Tibial artery (tissue), 4 donors: ENCODE measurements around the gene S100PBP.

Experiments used
- DNase-seq, 2 donors: peaks; one replicate each; pipeline ENCODE4 v3.0.0-alpha.2; 2019
- H3K27ac ChIP-seq, 2 donors: fragments of 200-600 bp; sonication (generic) in 1 of 2; 1 replicate in 1 of 2; 2 replicates in 1 of 2; pipeline ENCODE4 v1.5.1; 2018 to 2019; ENCODE audit warnings: mild to moderate bottlenecking in 1 of 2
- H3K27me3 ChIP-seq, 2 donors: fragments of 200-600 bp; sonication (generic) in 1 of 2; one replicate each; pipeline versions ENCODE4 v1.5.1 to v1.6.0; 2016 to 2019
- H3K36me3 ChIP-seq, 3 donors: fragments of 200-600 bp; sonication (generic) in 2 of 3; one replicate each; pipeline ENCODE4 v1.5.1; 2016 to 2019; ENCODE audit warnings: mild to moderate bottlenecking in 2 of 3
- H3K4me1 ChIP-seq, 4 donors: fragments of 200-600 bp; sonication (generic) in 2 of 4; 1 replicate in 3 of 4; 2 replicates in 1 of 4; pipeline ENCODE4 v1.5.1; 2016 to 2019
- H3K4me3 ChIP-seq, 2 donors: fragments of 200-600 bp; sonication (generic) in 1 of 2; 1 replicate in 1 of 2; 2 replicates in 1 of 2; pipeline ENCODE4 v1.5.1; 2018 to 2019; ENCODE audit warnings: mild to moderate bottlenecking in 2 of 2
- H3K9me3 ChIP-seq, 3 donors: fragments of 200-600 bp; sonication (generic) in 1 of 3; one replicate each; pipeline ENCODE4 v1.5.1; 2016 to 2019
- intact Hi-C: fragments of 100-400 bp; cut with DNase I; formaldehyde crosslinking; loops from one replicate; pipeline ENCODE4 v1.15.0; 2023; ENCODE audit warnings: low total_unique reads
- TF ChIP-seq, protein P1 (sequence below), 2 experiments: fragments of 200-600 bp in 1 of 2; fragments of 450-650 bp in 1 of 2; IDR thresholded peaks; one replicate each; pipeline ENCODE4 v1.5.1; 2017 to 2019; ENCODE audit warnings: antibody characterized with exemption in 2 of 2, mild to moderate bottlenecking in 1 of 2, moderate library complexity in 1 of 2

Gene S100PBP

GRCh38 chr1:32773764-32774463, 43.5 kb upstream of the S100PBP start:
- intact Hi-C loops: loop anchor here (2.0 to 10.0 kb wide), 2 partner anchors 61 to 259 kb away; no protein-coding TSS in a partner anchor
- no peak overlapping the region for H3K27ac ChIP-seq
- no peaks in the 10 kb centered on the region for H3K27me3 ChIP-seq
- H3K36me3 ChIP-seq: peaks cover 7 to 74% (median 51%) of the 10 kb centered on the region in 3 donors
- H3K4me3 ChIP-seq: no peak overlapping the region
- H3K9me3 ChIP-seq: no peaks in the 10 kb centered on the region
- DNase-seq: no peak
- H3K4me1 ChIP-seq: peaks cover 0 to 20% (median 4%) of the 10 kb centered on the region in 4 donors
- TF ChIP-seq, protein P1, sequence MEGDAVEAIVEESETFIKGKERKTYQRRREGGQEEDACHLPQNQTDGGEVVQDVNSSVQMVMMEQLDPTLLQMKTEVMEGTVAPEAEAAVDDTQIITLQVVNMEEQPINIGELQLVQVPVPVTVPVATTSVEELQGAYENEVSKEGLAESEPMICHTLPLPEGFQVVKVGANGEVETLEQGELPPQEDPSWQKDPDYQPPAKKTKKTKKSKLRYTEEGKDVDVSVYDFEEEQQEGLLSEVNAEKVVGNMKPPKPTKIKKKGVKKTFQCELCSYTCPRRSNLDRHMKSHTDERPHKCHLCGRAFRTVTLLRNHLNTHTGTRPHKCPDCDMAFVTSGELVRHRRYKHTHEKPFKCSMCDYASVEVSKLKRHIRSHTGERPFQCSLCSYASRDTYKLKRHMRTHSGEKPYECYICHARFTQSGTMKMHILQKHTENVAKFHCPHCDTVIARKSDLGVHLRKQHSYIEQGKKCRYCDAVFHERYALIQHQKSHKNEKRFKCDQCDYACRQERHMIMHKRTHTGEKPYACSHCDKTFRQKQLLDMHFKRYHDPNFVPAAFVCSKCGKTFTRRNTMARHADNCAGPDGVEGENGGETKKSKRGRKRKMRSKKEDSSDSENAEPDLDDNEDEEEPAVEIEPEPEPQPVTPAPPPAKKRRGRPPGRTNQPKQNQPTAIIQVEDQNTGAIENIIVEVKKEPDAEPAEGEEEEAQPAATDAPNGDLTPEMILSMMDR (IDR thresholded peaks at IDR 0.05): no peak

DNA sequence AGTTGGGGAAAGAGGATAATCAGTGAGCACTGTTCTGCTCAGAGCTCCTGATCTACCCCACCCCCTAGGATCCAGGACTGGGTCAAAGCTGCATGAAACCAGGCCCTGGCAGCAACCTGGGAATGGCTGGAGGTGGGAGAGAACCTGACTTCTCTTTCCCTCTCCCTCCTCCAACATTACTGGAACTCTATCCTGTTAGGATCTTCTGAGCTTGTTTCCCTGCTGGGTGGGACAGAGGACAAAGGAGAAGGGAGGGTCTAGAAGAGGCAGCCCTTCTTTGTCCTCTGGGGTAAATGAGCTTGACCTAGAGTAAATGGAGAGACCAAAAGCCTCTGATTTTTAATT, 43.0 kb upstream of the S100PBP start:
- Histone ChIP-seq H3K36me3 (peaks cover 12 to 77% (median 56%) of the 10 kb centered on the region in 3 donors), H3K4me1 (peaks cover 0 to 20% (median 3%) of the 10 kb centered on the region in 4 donors), H3K9me3 (no peaks in the 10 kb centered on the region), H3K27ac (no peak overlapping the region), H3K27me3 (no peaks in the 10 kb centered on the region), H3K4me3 (no peak overlapping the region)
- no peak for DNase-seq
- TF ChIP-seq, protein P1 (IDR thresholded peaks at IDR 0.05): no peak
- intact Hi-C loops: loop anchor here (10.0 kb wide), 1 partner anchor 260 kb away; no protein-coding TSS in a partner anchor

- Histone ChIP-seq H3K9me3 (no peaks in the 10 kb centered on the region), H3K4me1 (peaks cover 0 to 20% (median 1%) of the 10 kb centered on the region in 4 donors), H3K27me3 (no peaks in the 10 kb centered on the region), H3K27ac (no peak overlapping the region), H3K36me3 (peaks cover 19 to 77% (median 56%) of the 10 kb centered on the region in 3 donors), H3K4me3 (no peak overlapping the region)
- TF ChIP-seq, protein P1 (IDR thresholded peaks at IDR 0.05): no peak
- intact Hi-C loops: loop anchor here (10.0 kb wide), 1 partner anchor 260 kb away; no protein-coding TSS in a partner anchor
- DNase-seq: no peak
These were observed 42.4 kb upstream of the S100PBP start for GRCh38 chr1:32774950-32775634.

- H3K36me3 ChIP-seq: peaks cover 26 to 77% (median 56%) of the 10 kb centered on the region in 3 donors
- no peak overlapping the region for H3K27ac ChIP-seq
- TF ChIP-seq, protein P1 (IDR thresholded peaks at IDR 0.05): no peak
- no peaks in the 10 kb centered on the region for H3K27me3 ChIP-seq
- no peak for DNase-seq
- H3K4me1 ChIP-seq: peaks cover 0 to 20% (median 1%) of the 10 kb centered on the region in 4 donors
- no peaks in the 10 kb centered on the region for H3K9me3 ChIP-seq
- no peak overlapping the region for H3K4me3 ChIP-seq
- intact Hi-C loops: loop anchor here (10.0 kb wide), 1 partner anchor 261 kb away; no protein-coding TSS in a partner anchor
These were observed 41.7 kb upstream of the S100PBP start for GRCh38 chr1:32775640-32776337.

GRCh38 chr1:32779242-32779641, 38.2 kb upstream of the S100PBP start:
- Histone ChIP-seq H3K9me3 (no peaks in the 10 kb centered on the region), H3K4me1 (peaks cover 0 to 5% (median 0%) of the 10 kb centered on the region in 4 donors), H3K27me3 (no peaks in the 10 kb centered on the region), H3K27ac (no peak overlapping the region), H3K36me3 (peaks cover 49 to 97% (median 81%) of the 10 kb centered on the region in 3 donors), H3K4me3 (no peak overlapping the region)
- TF ChIP-seq, protein P1 (IDR thresholded peaks at IDR 0.05): no peak
- no peak for DNase-seq
- intact Hi-C loops: loop anchor here (10.0 kb wide), 1 partner anchor 264 kb away; no protein-coding TSS in a partner anchor
